GM12891 (cell line): ENCODE data around the gene GNB1L.

Experiments
- POLR2A ChIP-seq: IDR thresholded peaks from 2 replicates; pipeline ENCODE4 v1.6.1; 2011; ENCODE audit warnings: low read depth, low read length, control low read depth
- POLR2AphosphoS5 ChIP-seq: IDR thresholded peaks from 2 replicates; pipeline ENCODE4 v1.6.1; 2011; ENCODE audit warnings: low read depth, low read length, control low read depth
- POU2F2 ChIP-seq: IDR thresholded peaks from 2 replicates; pipeline ENCODE4 v1.6.1; 2011; ENCODE audit warnings: low read depth, mild to moderate bottlenecking, control low read depth, low read length, moderate library complexity
- TAF1 ChIP-seq: IDR thresholded peaks from 2 replicates; pipeline ENCODE4 v1.6.1; 2011; ENCODE audit warnings: low read depth, low read length, control low read depth

GRCh38 chr22:19751497-19752245 lies 103.0 kb downstream of the GNB1L start:
- TF ChIP-seq POLR2AphosphoS5 (no peak), POLR2A (no peak), TAF1 (no peak), POU2F2 (no peak)
